ENCODE data around the gene CGB3. TPM values are rescaled to one million over a fixed set of nuclear protein-coding genes. Genes with fewer than 3 reads are reported as not detected.
A peak's percentile ranks its signal among the peaks of the same experiment; 100 is the strongest.

The CGB3 gene
- total and polyA plus RNA-seq, 2 of the 4 experiments (the other 2 are of a cell fraction): not detected

- H4K91ac ChIP-seq (ENCODE audit: insufficient read depth, low read depth, low read length): no peak overlapping the region
- H3K14ac ChIP-seq (replicated peaks; ENCODE audit: low read depth, low read length): no peak overlapping the region
- POLR2A ChIA-PET (ENCODE audit: unreplicated experiment): no interaction called here
- H2BK120ac ChIP-seq (ENCODE audit: low read depth, low read length): no peak overlapping the region
- BruUV-seq (replicated peaks): no TSS peak
- in situ Hi-C loops (cut with MboI; ENCODE audit: low sequenced_read_pairs): no loop called here
- no peak overlapping the region for H2BK5ac ChIP-seq (ENCODE audit: low read depth, low read length, poor library complexity, severe bottlenecking)
- H3K18ac ChIP-seq (ENCODE audit: low read depth, low read length): no peak overlapping the region
- ATAC-seq (ENCODE audit: low read depth): no peak
- H2AK9ac ChIP-seq (replicated peaks; ENCODE audit: low read depth, low read length, poor library complexity): peak overlapping the region; percentile 37
- H3K4me2 ChIP-seq (ENCODE audit: low read depth, low read length): no peak overlapping the region
- peak overlapping the region in 1 of 2 experiments; percentile 25; a peak in 1 of 4 replicates for H4K8ac ChIP-seq (ENCODE audit: low read depth in 2 of 2, low read length in 2 of 2)
- H3K56ac ChIP-seq (ENCODE audit: extremely low read depth, insufficient read depth, low read length): no peak overlapping the region
- H2AK5ac ChIP-seq (ENCODE audit: low read depth, low read length): peak overlapping the region; percentile 78
- H3K27ac ChIP-seq (ENCODE audit: insufficient read depth, low read length): no peak overlapping the region
- H2BK15ac ChIP-seq (ENCODE audit: low read depth, low read length): 0 out of 3 replicates have a peak overlapping the region, but pooled peaks have one; percentile 43
- no peak overlapping the region; the same call in 1 of the 2 replicates for H3K23ac ChIP-seq (ENCODE audit: low read depth, low read length)
- 45% methylated on average over 4 of the region's 16 CpGs; no CpG with 5 or more reads in 1 of the 2 experiments for WGBS, 2 experiments (ENCODE audit: extremely low coverage in 2 of 2, insufficient read length in 1 of 2)
- H3K9ac ChIP-seq (ENCODE audit: low read depth, low read length): no peak overlapping the region
- no peaks in the 10 kb centered on the region for H4K20me1 ChIP-seq (ENCODE audit: insufficient read depth, low read length)
- H3K36me3 ChIP-seq (ENCODE audit: control insufficient read depth, insufficient read depth, low read length): peaks cover under 1% of the 10 kb centered on the region; the same call in 1 of the 2 replicates
- peak; percentile 25 for DNase-seq
- peaks cover 2% of the 10 kb centered on the region; the same call in 1 of the 2 replicates for H3K27me3 ChIP-seq (ENCODE audit: control insufficient read depth, insufficient read depth, low read length)
- H3K4me3 ChIP-seq (ENCODE audit: insufficient read depth, low read depth, low read length): no peak overlapping the region
- no peaks in the 10 kb centered on the region for H3K9me3 ChIP-seq (ENCODE audit: control insufficient read depth, insufficient read depth, low read length)
- H2AFZ ChIP-seq (replicated peaks; ENCODE audit: low read length, poor library complexity): peak overlapping the region; percentile 27
- no peak overlapping the region for H4K5ac ChIP-seq (ENCODE audit: low read depth, low read length)
- CTCF ChIA-PET: no interaction called here
- dilution Hi-C loops (cut with HindIII; ENCODE audit: low sequenced_read_pairs, unreplicated experiment): no loop called here
- H3K4me1 ChIP-seq (ENCODE audit: control insufficient read depth, insufficient read depth, low read length): peaks cover 9% of the 10 kb centered on the region; the same call in 1 of the 2 replicates
- TF ChIP-seq BHLHE40 (IDR thresholded peaks at IDR 0.05; ENCODE audit: low read depth, low read length): 0 out of 2 replicates have a peak, but pooled peaks have one; percentile 14
- no peak for TF ChIP-seq CTCF (conservative IDR thresholded peaks at IDR 0.05; ENCODE audit: low read depth, low read length)
- TF ChIP-seq USF2 (IDR thresholded peaks at IDR 0.05; ENCODE audit: low read depth, low read length): no peak
- TF ChIP-seq CEBPB (IDR thresholded peaks at IDR 0.05; ENCODE audit: low read depth, low read length): no peak
- no peak for TF ChIP-seq MXI1 (IDR thresholded peaks at IDR 0.05; ENCODE audit: borderline replicate concordance, low read depth, low read length)
- TF ChIP-seq RFX5 (IDR thresholded peaks at IDR 0.05; ENCODE audit: low read depth, low read length): no peak
- TF ChIP-seq FOS (IDR thresholded peaks at IDR 0.05; ENCODE audit: low read depth, low read length): 0 out of 2 replicates have a peak, but pooled peaks have one; percentile 8
- no peak for TF ChIP-seq ELK1 (IDR thresholded peaks at IDR 0.05; ENCODE audit: borderline replicate concordance, low read depth, low read length)
- H3K4ac ChIP-seq (ENCODE audit: low read depth, low read length): peak overlapping the region; percentile 2; the same call in 1 of the 2 replicates
- H2BK20ac ChIP-seq (ENCODE audit: low read depth, low read length): 0 out of 2 replicates have a peak overlapping the region, but pooled peaks have one; percentile 20
- 0 out of 2 replicates have a peak, but pooled peaks cover 3% of the 10 kb centered on the region for H3K9me1 ChIP-seq (ENCODE audit: insufficient read depth, low read length)
- intact Hi-C loops (cut with micrococcal nuclease): no loop called here
- no peaks in the 10 kb centered on the region; a peak in 1 of 4 replicates for H3K79me1 ChIP-seq (ENCODE audit: low read depth in 1 of 2, low read length in 2 of 2)
These were observed 2.9 kb downstream of the CGB3 start for GRCh38 chr19:49020931-49021895.

Data from IMR-90 (cell line).